ENCODE measurements around the gene CTNND2. TPM values are rescaled to one million over a fixed set of nuclear protein-coding genes. Genes with fewer than 3 reads are reported as not detected.
"Not testable (repeated sequence)": the region's sequence is repeated elsewhere in the genome, so short reads cannot be mapped to it uniquely, and the experiment has no call there.

The CTNND2 gene
- total RNA-seq, 1 experiment from 2014 or later: not detected

GRCh38 chr5:11072568-11072967, 831.7 kb downstream of the CTNND2 start:
- no peak overlapping the region for H3K27ac ChIP-seq (ENCODE audit: low read depth, low read length, poor library complexity, severe bottlenecking)
- ChIA-PET POLR2A (ENCODE audit: low non-redundant PET) (no interaction called here), CTCF (no interaction called here)
- BruUV-seq (replicated peaks): no TSS peak
- TF ChIP-seq, protein P1, sequence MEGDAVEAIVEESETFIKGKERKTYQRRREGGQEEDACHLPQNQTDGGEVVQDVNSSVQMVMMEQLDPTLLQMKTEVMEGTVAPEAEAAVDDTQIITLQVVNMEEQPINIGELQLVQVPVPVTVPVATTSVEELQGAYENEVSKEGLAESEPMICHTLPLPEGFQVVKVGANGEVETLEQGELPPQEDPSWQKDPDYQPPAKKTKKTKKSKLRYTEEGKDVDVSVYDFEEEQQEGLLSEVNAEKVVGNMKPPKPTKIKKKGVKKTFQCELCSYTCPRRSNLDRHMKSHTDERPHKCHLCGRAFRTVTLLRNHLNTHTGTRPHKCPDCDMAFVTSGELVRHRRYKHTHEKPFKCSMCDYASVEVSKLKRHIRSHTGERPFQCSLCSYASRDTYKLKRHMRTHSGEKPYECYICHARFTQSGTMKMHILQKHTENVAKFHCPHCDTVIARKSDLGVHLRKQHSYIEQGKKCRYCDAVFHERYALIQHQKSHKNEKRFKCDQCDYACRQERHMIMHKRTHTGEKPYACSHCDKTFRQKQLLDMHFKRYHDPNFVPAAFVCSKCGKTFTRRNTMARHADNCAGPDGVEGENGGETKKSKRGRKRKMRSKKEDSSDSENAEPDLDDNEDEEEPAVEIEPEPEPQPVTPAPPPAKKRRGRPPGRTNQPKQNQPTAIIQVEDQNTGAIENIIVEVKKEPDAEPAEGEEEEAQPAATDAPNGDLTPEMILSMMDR (conservative IDR thresholded peaks at IDR 0.05; ENCODE audit: low read depth, low read length): no peak
- TF ChIP-seq EZH2 (IDR thresholded peaks at IDR 0.05; ENCODE audit: borderline replicate concordance, low read depth, low read length, poor library complexity, severe bottlenecking): no peak
- intact Hi-C loops (cut with micrococcal nuclease; ENCODE audit: unreplicated experiment): no loop called here
- H3K9me3 ChIP-seq (ENCODE audit: low read depth, low read length, poor library complexity, severe bottlenecking): no peaks in the 10 kb centered on the region
- no peak for DNase-seq (ENCODE audit: low spot score)
- no peaks in the 10 kb centered on the region for H3K4me1 ChIP-seq (ENCODE audit: insufficient read depth, low read length, poor library complexity, severe bottlenecking)
- H3K27me3 ChIP-seq (replicated peaks; ENCODE audit: insufficient read depth, low read depth, low read length, poor library complexity): peaks cover 49% of the 10 kb centered on the region
- H3K36me3 ChIP-seq (ENCODE audit: insufficient read depth, low read length, poor library complexity, severe bottlenecking): no peaks in the 10 kb centered on the region
- H3K4me3 ChIP-seq (ENCODE audit: low read depth, low read length, poor library complexity, severe bottlenecking): no peak overlapping the region

GRCh38 chr5:11072076-11072475, 832.2 kb downstream of the CTNND2 start:
- POLR2A ChIA-PET (ENCODE audit: low non-redundant PET): no interaction called here
- intact Hi-C loops (cut with micrococcal nuclease; ENCODE audit: unreplicated experiment): no loop called here

GRCh38 chr5:11069041-11069440, 835.2 kb downstream of the CTNND2 start:
- Histone ChIP-seq H3K9me3 (ENCODE audit: low read depth, low read length, poor library complexity, severe bottlenecking) (no peaks in the 10 kb centered on the region), H3K4me3 (ENCODE audit: low read depth, low read length, poor library complexity, severe bottlenecking) (no peak overlapping the region), H3K36me3 (ENCODE audit: insufficient read depth, low read length, poor library complexity, severe bottlenecking) (no peaks in the 10 kb centered on the region), H3K27ac (ENCODE audit: low read depth, low read length, poor library complexity, severe bottlenecking) (no peak overlapping the region), H3K4me1 (ENCODE audit: insufficient read depth, low read length, poor library complexity, severe bottlenecking) (no peaks in the 10 kb centered on the region), H3K27me3 (replicated peaks; ENCODE audit: insufficient read depth, low read depth, low read length, poor library complexity) (peaks cover 23% of the 10 kb centered on the region)
- ChIA-PET CTCF (no interaction called here), POLR2A (ENCODE audit: low non-redundant PET) (no interaction called here)
- no peak for TF ChIP-seq EZH2 (IDR thresholded peaks at IDR 0.05; ENCODE audit: borderline replicate concordance, low read depth, low read length, poor library complexity, severe bottlenecking)
- TF ChIP-seq, protein P1 (conservative IDR thresholded peaks at IDR 0.05; ENCODE audit: low read depth, low read length): no peak
- intact Hi-C loops (cut with micrococcal nuclease; ENCODE audit: unreplicated experiment): no loop called here
- no TSS peak for BruUV-seq (replicated peaks)
- peak; percentile 7 for DNase-seq (ENCODE audit: low spot score)

More at GRCh38 chr5:11072076-11072475, 832.2 kb downstream of the CTNND2 start:
- CTCF ChIA-PET: no interaction called here
- H3K27me3 ChIP-seq (replicated peaks; ENCODE audit: insufficient read depth, low read depth, low read length, poor library complexity): peaks cover 44% of the 10 kb centered on the region
- H3K4me3 ChIP-seq (ENCODE audit: low read depth, low read length, poor library complexity, severe bottlenecking): no peak overlapping the region
- no peak for DNase-seq (ENCODE audit: low spot score)
- H3K9me3 ChIP-seq (ENCODE audit: low read depth, low read length, poor library complexity, severe bottlenecking): no peaks in the 10 kb centered on the region
- BruUV-seq (replicated peaks): no TSS peak
- H3K4me1 ChIP-seq (ENCODE audit: insufficient read depth, low read length, poor library complexity, severe bottlenecking): no peaks in the 10 kb centered on the region
- no peak for TF ChIP-seq EZH2 (IDR thresholded peaks at IDR 0.05; ENCODE audit: borderline replicate concordance, low read depth, low read length, poor library complexity, severe bottlenecking)
- TF ChIP-seq, protein P1 (conservative IDR thresholded peaks at IDR 0.05; ENCODE audit: low read depth, low read length): no peak
- no peak overlapping the region for H3K27ac ChIP-seq (ENCODE audit: low read depth, low read length, poor library complexity, severe bottlenecking)
- H3K36me3 ChIP-seq (ENCODE audit: insufficient read depth, low read length, poor library complexity, severe bottlenecking): no peaks in the 10 kb centered on the region

GRCh38 chr5:11065723-11066122, 838.5 kb downstream of the CTNND2 start:
- H3K27me3 ChIP-seq (replicated peaks; ENCODE audit: insufficient read depth, low read depth, low read length, poor library complexity); H3K27ac ChIP-seq (ENCODE audit: low read depth, low read length, poor library complexity, severe bottlenecking); H3K36me3 ChIP-seq (ENCODE audit: insufficient read depth, low read length, poor library complexity, severe bottlenecking); BruUV-seq (replicated peaks); H3K4me3 ChIP-seq (ENCODE audit: low read depth, low read length, poor library complexity, severe bottlenecking); H3K9me3 ChIP-seq (ENCODE audit: low read depth, low read length, poor library complexity, severe bottlenecking); intact Hi-C loops (cut with micrococcal nuclease; ENCODE audit: unreplicated experiment); H3K4me1 ChIP-seq (ENCODE audit: insufficient read depth, low read length, poor library complexity, severe bottlenecking); POLR2A ChIA-PET (ENCODE audit: low non-redundant PET); CTCF ChIA-PET; DNase-seq (ENCODE audit: low spot score): not testable (repeated sequence)

Data from A673 (cell line).